GM18909 (cell line): ENCODE measurements around the gene PRPS1L1.

Experiments used
- ATAC-seq: cut with Tn5 transposase; IDR thresholded peaks from one replicate; pipeline ENCODE4 v1.9.1; 2021; ENCODE audit warnings: mild to moderate bottlenecking; ENCODE audit not compliant: unreplicated experiment, poor library complexity

Gene PRPS1L1

DNA sequence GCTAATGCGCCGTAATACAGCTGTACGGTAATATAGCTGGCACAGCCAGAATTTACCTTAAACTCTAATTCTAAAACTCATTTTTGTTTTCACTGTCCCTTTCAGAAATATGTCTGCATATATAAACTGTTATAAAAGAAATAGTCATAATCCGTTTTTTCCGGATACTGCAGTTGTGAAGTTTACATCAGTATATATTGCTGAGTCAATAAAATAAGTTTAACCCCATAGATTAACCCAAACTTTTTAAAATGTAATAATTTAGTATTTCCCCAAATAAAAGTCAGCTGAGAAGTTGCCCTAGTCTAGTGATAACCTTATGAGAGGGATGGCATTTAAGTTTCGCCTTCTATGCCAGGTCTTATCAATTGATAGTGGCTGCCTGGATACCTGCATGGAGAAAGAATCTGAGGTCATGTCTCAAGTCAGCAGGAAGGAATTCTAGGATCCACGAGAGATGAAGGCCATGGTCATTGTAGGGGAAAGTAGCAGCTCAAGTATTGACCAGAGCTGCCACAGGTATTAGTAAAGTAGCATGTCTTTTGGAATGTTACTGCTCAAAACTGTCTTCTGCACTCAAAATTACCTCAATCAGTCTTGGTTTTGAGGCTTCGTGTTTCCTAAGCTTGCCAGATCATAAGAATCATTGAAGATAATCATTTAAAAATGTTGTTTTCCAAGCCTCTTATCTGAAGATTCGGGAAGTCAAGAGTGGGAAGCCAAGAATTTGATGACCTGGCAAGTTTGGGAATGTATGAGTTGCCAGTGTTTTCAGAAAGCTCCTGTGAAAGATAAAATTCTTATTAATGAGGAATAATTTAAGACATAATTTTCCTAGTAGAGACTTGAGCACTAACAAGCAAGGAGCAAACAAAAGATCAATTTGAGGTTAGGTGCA is 10.8 kb downstream of the PRPS1L1 start:
- ATAC-seq, result no peak

DNA sequence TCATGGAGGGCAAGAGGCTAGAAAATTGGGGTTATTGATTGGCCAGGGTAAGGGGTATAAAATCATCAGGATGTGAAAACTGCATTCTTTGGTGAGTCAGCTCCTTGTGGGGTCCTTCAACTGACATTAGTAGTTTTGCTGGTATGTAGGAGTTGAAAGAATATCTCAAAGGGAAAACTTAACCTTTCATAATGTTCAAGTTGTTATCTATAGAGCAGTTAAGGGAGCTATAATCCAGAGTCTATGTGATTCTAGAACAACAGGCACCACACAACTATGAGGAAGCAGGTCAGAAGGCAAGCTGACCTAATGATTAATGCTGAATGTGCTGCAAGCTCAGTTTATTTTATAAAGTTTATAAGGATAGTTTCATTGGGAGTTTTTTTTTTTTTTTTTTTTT is 13.7 kb downstream of the PRPS1L1 start:
- no peak for ATAC-seq

DNA sequence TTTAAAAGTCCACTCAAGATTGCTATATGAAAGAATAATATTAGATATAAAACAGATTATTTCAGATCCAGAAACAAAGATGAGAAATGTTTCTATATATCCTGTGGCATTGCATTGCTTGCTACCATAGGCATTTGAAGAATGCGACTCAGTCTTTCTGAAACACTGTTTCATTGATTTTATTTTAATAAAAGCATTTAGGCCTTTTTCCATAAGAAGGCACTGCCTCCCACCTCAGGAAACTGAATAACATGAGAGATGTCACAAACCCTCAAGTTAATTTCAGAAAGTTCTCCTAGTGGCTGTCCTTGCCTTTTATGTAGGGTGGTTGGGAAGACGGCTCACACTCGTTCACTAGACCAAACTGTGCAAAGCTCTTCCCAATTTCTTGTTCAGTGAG is 23.3 kb downstream of the PRPS1L1 start:
- no peak for ATAC-seq

- ATAC-seq, result no peak
Observed at GRCh38 chr7:18003286-18003994, 24.2 kb downstream of the PRPS1L1 start.

DNA sequence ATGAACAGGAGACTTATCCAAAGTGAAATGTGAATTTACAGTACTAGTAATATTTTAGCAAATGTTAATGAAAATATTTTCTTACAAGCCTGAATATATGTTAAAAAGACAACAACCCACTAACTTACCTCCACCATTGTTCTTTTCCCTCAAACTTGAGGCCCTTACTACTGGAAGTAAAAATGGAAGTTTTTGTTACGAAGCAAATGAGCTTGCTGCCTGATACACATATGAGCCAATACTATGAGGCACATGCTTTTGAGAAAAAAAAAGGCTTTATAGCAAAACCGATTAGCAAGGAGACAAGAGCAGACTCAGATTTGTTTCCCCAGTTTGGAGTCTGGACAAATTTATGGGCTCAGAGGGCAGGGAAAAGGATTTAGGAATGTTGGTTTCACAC is 29.0 kb downstream of the PRPS1L1 start:
- ATAC-seq, result no peak

- ATAC-seq, result no peak
Observed at GRCh38 chr7:17996442-17997223, 31.0 kb downstream of the PRPS1L1 start.

DNA sequence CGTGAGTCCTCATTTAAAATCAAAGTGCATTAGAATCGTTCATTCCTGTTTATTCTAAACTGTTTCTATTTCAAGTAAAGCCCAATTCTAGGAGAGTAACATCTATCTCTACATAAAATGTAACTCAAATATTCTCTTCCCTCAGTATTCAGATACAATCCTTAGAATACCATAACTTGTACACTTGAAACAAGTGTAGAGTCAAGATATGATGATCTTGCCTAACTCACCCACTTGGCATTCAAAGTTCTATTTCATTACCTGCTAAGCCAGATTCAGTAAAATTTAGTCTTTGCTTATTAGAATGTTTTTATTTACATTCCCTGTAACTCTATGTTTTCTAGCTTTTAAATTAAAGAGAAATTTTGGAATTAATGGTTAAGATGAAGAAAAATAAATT is 31.6 kb downstream of the PRPS1L1 start:
- ATAC-seq, result no peak

- ATAC-seq, result no peak
Observed at GRCh38 chr7:17994079-17994850, 33.4 kb downstream of the PRPS1L1 start.

- ATAC-seq, result no peak
Observed at GRCh38 chr7:17991866-17992648, 35.6 kb downstream of the PRPS1L1 start.

- no peak for ATAC-seq
Observed at GRCh38 chr7:17990761-17991160, 36.9 kb downstream of the PRPS1L1 start.

DNA sequence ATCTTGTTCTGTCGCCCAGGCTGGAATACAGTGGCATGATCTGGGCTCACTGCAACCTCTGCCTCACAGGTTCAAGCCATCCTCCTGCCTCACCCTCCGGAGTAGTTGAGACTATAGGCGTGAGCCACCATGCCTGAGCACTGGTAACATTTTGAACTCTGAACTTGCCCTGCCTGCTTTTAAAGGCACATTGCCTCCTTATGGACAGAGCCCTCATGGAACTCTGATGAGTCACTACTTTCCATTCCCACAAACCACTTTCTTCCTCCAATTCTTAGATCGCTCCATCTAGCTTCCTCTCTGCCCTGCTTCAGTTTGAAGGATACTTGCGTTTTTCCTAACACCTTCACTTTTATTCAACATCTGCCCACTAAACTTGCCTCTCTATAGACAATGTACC is 38.1 kb downstream of the PRPS1L1 start:
- ATAC-seq, result no peak

DNA sequence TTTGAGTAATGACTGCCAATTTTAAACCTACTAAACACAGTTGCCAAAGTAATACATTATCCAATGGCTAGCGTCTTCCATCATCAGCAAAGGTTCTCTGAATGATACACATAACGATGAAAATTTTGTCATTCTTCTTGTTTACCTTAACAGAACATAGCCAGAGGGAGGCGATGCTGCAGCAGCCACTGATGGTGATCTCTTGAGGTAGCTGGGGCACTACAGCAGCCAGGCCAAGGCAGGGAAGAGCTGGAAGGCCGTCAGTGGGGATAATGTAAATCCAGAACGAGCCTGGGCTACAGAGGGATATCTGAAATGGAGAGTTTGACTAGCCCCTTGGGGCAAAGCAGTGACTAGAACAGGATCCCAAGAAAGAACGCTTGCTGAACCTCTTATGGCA is 38.8 kb downstream of the PRPS1L1 start:
- no peak for ATAC-seq

DNA sequence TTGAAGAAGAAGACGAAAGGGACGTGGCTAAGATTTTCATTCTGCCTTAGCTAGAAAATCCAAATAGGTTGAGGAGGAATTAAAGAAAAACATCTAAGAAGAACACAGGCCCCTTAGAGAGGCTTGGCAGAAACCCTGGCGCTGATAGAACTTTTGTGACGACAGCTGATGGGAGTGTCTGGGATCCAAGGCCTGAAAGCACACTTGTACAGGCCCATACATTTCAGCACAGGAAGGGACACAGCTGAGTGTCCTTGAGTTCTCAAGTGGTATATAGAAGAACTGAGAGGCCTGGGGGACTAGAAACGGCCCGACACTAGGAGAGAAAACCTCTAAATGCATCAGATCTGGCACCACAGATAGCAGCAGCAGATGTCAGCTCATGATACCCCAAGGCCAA is 39.5 kb downstream of the PRPS1L1 start:
- no peak for ATAC-seq

GRCh38 chr7:17986851-17987250 is 40.8 kb downstream of the PRPS1L1 start:
- ATAC-seq, result no peak

DNA sequence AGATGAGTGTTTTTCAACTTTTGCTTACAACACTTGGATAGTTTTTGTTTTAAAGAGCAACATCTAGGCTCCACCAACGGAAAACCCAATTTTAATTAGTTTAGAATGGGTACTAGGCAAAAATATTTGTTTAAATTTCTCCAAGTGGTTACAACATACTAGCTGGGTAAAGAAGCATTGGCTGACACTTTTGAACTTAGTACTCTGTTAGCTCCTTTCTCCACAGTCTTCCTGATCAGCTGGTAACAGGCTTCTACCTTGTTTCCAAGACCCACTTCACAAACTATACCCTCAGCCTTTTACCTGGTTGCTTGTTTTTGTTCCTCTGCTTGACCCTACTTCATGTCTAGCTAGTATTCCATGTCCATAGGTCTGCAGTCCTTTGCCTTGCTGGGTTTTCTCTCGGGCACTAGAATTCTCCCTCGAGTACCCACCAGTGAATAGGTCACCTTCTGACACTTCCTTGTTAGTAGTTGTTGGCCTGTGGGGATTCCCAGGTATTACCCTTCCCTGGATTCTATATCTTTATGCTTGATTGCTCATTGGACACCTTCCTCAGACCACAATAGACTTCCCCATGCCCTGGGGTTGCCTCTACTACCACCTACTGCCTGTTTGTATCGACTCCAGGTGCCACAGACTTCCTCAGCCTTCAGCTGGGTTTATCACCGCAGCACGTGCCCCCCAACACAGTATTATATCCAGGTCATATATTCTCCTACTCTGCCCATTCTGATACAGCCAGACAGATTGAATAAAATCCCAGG is 42.0 kb downstream of the PRPS1L1 start:
- no peak for ATAC-seq

DNA sequence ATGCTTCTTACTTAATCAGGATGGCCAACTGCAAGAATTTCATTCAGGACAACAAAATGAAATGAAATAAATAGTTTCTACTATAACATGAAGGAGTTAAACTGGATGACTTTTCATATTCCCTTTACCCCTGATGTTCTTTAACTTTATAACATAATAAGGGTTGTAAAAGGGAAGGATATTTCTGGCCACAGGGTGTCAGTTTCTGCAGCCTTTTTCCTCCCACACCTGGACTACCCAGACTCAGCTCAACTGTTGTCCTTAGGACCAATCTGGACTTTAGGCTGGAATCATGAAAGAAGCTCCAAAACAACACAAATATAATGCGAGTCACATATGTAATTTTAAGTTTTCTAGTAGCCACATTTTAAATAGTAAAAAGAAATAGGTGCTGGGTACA is 43.4 kb downstream of the PRPS1L1 start:
- no peak for ATAC-seq

GRCh38 chr7:17983221-17984062 is 44.2 kb downstream of the PRPS1L1 start:
- no peak for ATAC-seq

DNA sequence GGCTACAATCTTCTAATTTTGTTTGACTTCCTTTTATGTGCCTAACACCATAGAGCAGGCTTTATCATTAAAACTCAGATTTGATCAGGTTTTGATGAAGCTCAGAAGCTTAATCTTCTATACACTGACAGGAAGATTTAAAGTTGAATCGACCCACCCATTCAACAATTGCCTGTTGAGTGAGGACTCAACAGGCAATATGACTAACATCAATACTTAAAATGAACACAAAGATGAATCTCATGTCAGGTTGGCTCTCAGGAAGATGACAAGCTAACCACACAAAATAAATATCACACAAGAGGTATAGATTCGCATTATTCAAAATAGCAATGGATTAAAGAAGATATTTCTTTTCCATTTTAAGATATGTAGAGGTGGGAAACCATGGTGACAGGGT is 50.7 kb downstream of the PRPS1L1 start:
- ATAC-seq, result no peak
